Measurements from ENCODE around the gene CD247. TPM values are rescaled to one million over a fixed set of nuclear protein-coding genes. Genes with fewer than 3 reads are reported as not detected.

The CD247 gene
- total RNA-seq, 4 donors from 2014 or later, result 0.30 to 0.76 TPM; not detected in 2

DNA sequence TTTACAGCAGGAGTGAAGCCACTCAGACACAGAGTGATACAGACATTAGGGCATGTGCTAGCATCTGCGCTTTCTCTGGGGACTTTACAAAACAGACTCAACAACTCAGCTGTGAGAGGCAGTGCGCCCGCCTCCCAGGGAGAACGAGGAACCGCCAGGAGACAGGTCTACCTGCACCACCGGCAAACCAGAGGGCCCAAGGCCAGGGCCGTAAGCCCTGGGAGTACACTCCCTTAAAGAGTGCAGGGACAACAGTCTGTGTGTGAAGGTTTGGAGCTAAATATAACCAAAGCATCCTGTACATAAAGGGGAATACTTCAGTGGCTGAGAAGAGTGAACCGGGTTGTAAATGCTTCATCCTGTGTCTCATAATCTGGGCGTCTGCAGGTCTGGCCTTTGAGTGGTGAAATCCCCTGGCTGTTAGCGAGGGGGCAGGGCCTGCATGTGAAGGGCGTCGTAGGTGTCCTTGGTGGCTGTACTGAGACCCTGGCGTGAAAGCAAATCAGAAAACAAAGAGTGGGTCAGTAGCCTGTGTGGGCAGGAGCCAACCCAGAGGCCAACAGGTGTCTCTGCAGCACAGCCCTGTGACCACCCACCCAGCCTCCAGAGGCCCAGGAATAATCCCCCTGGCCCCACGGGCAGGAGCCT lies 86.9 kb downstream of the CD247 start:
- no peak overlapping the region for H3K4me3 ChIP-seq
- no peaks in the 10 kb centered on the region for H3K9me3 ChIP-seq
- no peak for DNase-seq (ENCODE audit: low spot score in 2 of 2)
- WGBS, result 82% methylated on average over 12 of the region's 14 CpGs
- no peaks in the 10 kb centered on the region for H3K27me3 ChIP-seq
- no peak overlapping the region for H3K27ac ChIP-seq
- TF ChIP-seq POLR2A (IDR thresholded peaks at IDR 0.05) (no peak), POLR2AphosphoS5 (IDR thresholded peaks at IDR 0.05) (no peak), EP300 (IDR thresholded peaks at IDR 0.05) (no peak)
- TF ChIP-seq, protein P1, sequence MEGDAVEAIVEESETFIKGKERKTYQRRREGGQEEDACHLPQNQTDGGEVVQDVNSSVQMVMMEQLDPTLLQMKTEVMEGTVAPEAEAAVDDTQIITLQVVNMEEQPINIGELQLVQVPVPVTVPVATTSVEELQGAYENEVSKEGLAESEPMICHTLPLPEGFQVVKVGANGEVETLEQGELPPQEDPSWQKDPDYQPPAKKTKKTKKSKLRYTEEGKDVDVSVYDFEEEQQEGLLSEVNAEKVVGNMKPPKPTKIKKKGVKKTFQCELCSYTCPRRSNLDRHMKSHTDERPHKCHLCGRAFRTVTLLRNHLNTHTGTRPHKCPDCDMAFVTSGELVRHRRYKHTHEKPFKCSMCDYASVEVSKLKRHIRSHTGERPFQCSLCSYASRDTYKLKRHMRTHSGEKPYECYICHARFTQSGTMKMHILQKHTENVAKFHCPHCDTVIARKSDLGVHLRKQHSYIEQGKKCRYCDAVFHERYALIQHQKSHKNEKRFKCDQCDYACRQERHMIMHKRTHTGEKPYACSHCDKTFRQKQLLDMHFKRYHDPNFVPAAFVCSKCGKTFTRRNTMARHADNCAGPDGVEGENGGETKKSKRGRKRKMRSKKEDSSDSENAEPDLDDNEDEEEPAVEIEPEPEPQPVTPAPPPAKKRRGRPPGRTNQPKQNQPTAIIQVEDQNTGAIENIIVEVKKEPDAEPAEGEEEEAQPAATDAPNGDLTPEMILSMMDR (IDR thresholded peaks at IDR 0.05), result no peak
- H3K4me1 ChIP-seq, result peaks cover 6% of the 10 kb centered on the region
- H3K36me3 ChIP-seq, result no peaks in the 10 kb centered on the region

DNA sequence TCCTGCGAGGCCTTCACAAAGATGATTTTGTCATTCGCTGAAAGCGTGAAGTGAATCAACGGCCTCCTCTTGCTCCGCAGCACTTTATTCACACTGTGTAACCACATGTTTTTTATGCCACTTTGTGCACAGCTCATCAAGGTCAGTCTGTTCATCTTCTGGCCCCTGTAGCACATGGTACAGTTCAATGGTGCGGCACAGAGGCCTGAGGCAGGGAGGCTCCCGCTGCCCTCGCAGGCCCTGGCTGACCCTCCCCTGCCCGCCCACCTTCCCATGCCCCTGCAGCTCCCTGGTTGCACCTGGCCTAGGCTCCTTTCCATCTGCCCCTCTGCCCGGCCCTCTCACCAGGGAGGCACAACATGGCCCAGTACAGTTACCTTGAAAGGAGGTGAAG lies 87.5 kb downstream of the CD247 start:
- no peaks in the 10 kb centered on the region for H3K27me3 ChIP-seq
- 87% methylated on average over 10 of the region's 10 CpGs for WGBS
- TF ChIP-seq, protein P1 (IDR thresholded peaks at IDR 0.05), result no peak
- TF ChIP-seq POLR2AphosphoS5 (IDR thresholded peaks at IDR 0.05), result no peak
- TF ChIP-seq EP300 (IDR thresholded peaks at IDR 0.05), result no peak
- TF ChIP-seq POLR2A (IDR thresholded peaks at IDR 0.05), result no peak
- no peak overlapping the region for H3K4me3 ChIP-seq
- peaks cover 6% of the 10 kb centered on the region for H3K4me1 ChIP-seq
- no peaks in the 10 kb centered on the region for H3K9me3 ChIP-seq
- no peak overlapping the region for H3K27ac ChIP-seq
- DNase-seq (ENCODE audit: low spot score in 2 of 2), result no peak
- H3K36me3 ChIP-seq, result no peaks in the 10 kb centered on the region

DNA sequence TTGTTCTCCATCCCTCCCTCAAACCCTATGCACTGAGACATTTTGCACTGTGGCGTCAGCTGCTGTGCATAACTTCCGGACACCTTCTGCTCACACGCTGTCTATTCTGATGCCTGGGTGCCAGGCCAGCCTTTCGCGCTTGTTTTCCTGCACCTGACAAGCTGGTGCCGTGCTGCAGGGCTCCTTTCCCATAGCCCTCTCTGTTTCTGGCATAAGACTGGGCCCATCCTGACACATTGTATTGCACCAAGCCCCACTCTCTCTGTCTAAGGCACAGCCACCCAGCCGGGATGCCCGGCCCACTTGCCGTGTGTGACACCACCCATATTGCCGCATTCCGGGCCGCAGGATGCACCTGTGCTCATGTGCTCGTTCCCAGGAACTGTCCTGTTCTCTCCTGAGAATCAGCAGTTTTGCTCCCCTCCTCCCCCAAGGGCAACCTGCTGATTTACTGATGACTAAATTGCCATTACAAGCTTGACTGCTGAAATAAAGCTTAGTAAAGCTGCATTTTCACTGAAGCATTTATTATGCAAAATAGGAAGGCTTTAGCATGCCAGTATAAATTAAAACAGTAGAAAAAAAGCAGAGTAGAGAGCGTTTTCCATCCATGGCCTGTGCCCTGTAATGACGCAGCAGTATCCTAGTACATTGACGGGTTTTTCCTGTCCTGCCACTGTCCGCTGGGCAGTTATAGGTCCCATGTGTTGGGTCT lies 88.0 kb downstream of the CD247 start:
- Histone ChIP-seq H3K4me3 (no peak overlapping the region), H3K27me3 (no peaks in the 10 kb centered on the region), H3K9me3 (no peaks in the 10 kb centered on the region), H3K36me3 (no peaks in the 10 kb centered on the region), H3K27ac (no peak overlapping the region), H3K4me1 (peaks cover 6% of the 10 kb centered on the region)
- DNase-seq (ENCODE audit: low spot score in 2 of 2), result no peak
- 89% methylated on average over 17 of the region's 17 CpGs for WGBS
- TF ChIP-seq POLR2AphosphoS5 (IDR thresholded peaks at IDR 0.05) (no peak), EP300 (IDR thresholded peaks at IDR 0.05) (no peak), POLR2A (IDR thresholded peaks at IDR 0.05) (no peak)
- TF ChIP-seq, protein P1 (IDR thresholded peaks at IDR 0.05), result no peak

DNA sequence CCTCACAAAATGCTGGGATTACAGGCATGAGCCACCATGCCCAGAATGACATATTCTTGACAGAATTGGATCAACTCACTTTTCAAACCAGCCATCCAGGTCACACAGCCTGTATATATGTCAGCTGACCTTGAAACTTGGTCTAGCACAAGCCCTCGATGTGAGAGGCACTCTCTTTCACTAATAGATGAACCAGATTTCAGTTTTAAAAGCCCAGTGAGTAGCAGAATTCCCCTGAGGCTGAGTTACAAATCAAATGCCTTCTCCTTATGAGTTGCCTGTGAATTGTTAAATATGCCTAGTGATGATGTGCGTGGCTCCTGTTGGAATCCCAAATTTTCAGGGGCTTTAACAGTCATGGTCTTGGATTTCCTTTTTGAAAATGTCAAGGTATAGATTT lies 88.7 kb downstream of the CD247 start:
- Histone ChIP-seq H3K36me3 (no peaks in the 10 kb centered on the region), H3K27me3 (no peaks in the 10 kb centered on the region), H3K4me3 (no peak overlapping the region), H3K27ac (no peak overlapping the region), H3K9me3 (no peaks in the 10 kb centered on the region), H3K4me1 (peaks cover 6% of the 10 kb centered on the region)
- 69% methylated on average over 2 of the region's 2 CpGs for WGBS
- TF ChIP-seq POLR2A (IDR thresholded peaks at IDR 0.05) (no peak), POLR2AphosphoS5 (IDR thresholded peaks at IDR 0.05) (no peak), EP300 (IDR thresholded peaks at IDR 0.05) (no peak)
- TF ChIP-seq, protein P1 (IDR thresholded peaks at IDR 0.05), result no peak
- no peak for DNase-seq (ENCODE audit: low spot score in 2 of 2)

DNA sequence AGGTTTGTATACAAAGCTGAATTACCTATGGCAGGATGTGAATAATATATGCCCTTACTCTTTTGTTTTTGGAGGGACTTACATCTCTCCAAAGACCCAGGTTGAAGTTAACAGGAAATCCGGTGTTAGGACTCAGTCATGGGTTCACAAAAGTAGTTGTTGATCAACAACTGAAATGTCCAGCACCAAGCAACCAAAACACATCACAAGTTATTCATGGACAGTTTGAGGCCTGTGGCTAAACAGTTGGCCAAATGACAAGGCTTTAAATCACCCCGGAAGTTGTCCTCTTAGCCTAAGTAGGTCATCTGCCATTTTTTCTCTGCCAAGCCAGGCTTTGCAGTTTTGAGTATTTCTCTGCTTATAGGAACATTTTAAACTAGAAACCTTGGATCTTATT lies 89.9 kb downstream of the CD247 start:
- DNase-seq (ENCODE audit: low spot score in 2 of 2), result no peak
- Histone ChIP-seq H3K27ac (no peak overlapping the region), H3K4me1 (peaks cover 15% of the 10 kb centered on the region), H3K9me3 (no peaks in the 10 kb centered on the region), H3K27me3 (no peaks in the 10 kb centered on the region), H3K4me3 (no peak overlapping the region), H3K36me3 (no peaks in the 10 kb centered on the region)
- WGBS, result 53% methylated on average over 2 of the region's 2 CpGs
- no peak for TF ChIP-seq EP300 (IDR thresholded peaks at IDR 0.05)
- TF ChIP-seq POLR2AphosphoS5 (IDR thresholded peaks at IDR 0.05), result no peak
- TF ChIP-seq, protein P1 (IDR thresholded peaks at IDR 0.05), result no peak
- TF ChIP-seq POLR2A (IDR thresholded peaks at IDR 0.05), result no peak

Measured in suprapubic skin (tissue), 4 donors.